Measurements from ENCODE around the gene TGFB2.

Gene TGFB2

GRCh38 chr1:218462587-218462986, 117.5 kb downstream of the TGFB2 start:
- DNase-seq (ENCODE audit: low read depth in 2 of 2), result no peak

GRCh38 chr1:218463194-218464156, 118.3 kb downstream of the TGFB2 start:
- no peak for DNase-seq (ENCODE audit: low read depth in 2 of 2)

GRCh38 chr1:218464871-218465270, 119.7 kb downstream of the TGFB2 start:
- DNase-seq (ENCODE audit: low read depth in 2 of 2), result no peak

GRCh38 chr1:218466341-218467010, 121.3 kb downstream of the TGFB2 start:
- DNase-seq (ENCODE audit: low read depth in 2 of 2), result no peak

- DNase-seq (ENCODE audit: low read depth in 2 of 2), result no peak
Observed at GRCh38 chr1:218467101-218468072, 122.3 kb downstream of the TGFB2 start.

GRCh38 chr1:218468711-218469110, 123.6 kb downstream of the TGFB2 start:
- no peak for DNase-seq (ENCODE audit: low read depth in 2 of 2)

GRCh38 chr1:218472885-218473284, 127.7 kb downstream of the TGFB2 start:
- no peak for DNase-seq (ENCODE audit: low read depth in 2 of 2)

GRCh38 chr1:218473522-218473921, 128.4 kb downstream of the TGFB2 start:
- DNase-seq (ENCODE audit: low read depth in 2 of 2), result no peak

- no peak for DNase-seq (ENCODE audit: low read depth in 2 of 2)
Observed at GRCh38 chr1:218474128-218474527, 129.0 kb downstream of the TGFB2 start.

- DNase-seq (ENCODE audit: low read depth in 2 of 2), result no peak
Observed at GRCh38 chr1:218475275-218475674, 130.1 kb downstream of the TGFB2 start.

GRCh38 chr1:218475699-218476098, 130.6 kb downstream of the TGFB2 start:
- DNase-seq (ENCODE audit: low read depth in 2 of 2), result no peak

- DNase-seq (ENCODE audit: low read depth in 2 of 2), result no peak
Observed at GRCh38 chr1:218476385-218476784, 131.2 kb downstream of the TGFB2 start.

- no peak for DNase-seq (ENCODE audit: low read depth in 2 of 2)
Observed at GRCh38 chr1:218478336-218478735, 133.2 kb downstream of the TGFB2 start.

GRCh38 chr1:218479436-218480115, 134.4 kb downstream of the TGFB2 start:
- DNase-seq (ENCODE audit: low read depth in 2 of 2), result no peak

GRCh38 chr1:218480137-218480536, 135.0 kb downstream of the TGFB2 start:
- DNase-seq (ENCODE audit: low read depth in 2 of 2), result no peak

GRCh38 chr1:218480588-218481099, 135.5 kb downstream of the TGFB2 start:
- DNase-seq (ENCODE audit: low read depth in 2 of 2), result no peak

- no peak for DNase-seq (ENCODE audit: low read depth in 2 of 2)
Observed at GRCh38 chr1:218481116-218481775, 136.1 kb downstream of the TGFB2 start.

- no peak for DNase-seq (ENCODE audit: low read depth in 2 of 2)
Observed at GRCh38 chr1:218482683-218483082, 137.5 kb downstream of the TGFB2 start.

- DNase-seq (ENCODE audit: low read depth in 2 of 2), result no peak
Observed at GRCh38 chr1:218485241-218485928, 140.2 kb downstream of the TGFB2 start.

- no peak for DNase-seq (ENCODE audit: low read depth in 2 of 2)
Observed at GRCh38 chr1:218488531-218488930, 143.4 kb downstream of the TGFB2 start.

All from stimulated activated CD4-positive, alpha-beta T cell treated with anti-CD3 and anti-CD28 coated beads, Interleukin-12 subunit alpha, Interleukin-12 subunit beta, amount 100 ng/mL, for 24 hours (primary cell).